H1 (cell line): ENCODE results near the gene PAX5. TPM values are rescaled to one million over a fixed set of nuclear protein-coding genes. Genes with fewer than 3 reads are reported as not detected.

ENCODE experiments used
- polyA plus RNA-seq, 7 experiments: library from polyadenylated mRNA; depleted of rRNA in 3 of 7; stranded (reverse) in 5 of 7; unstranded in 2 of 7; fragments of >200 nt in 5 of 7; fragments of 200-250 nt in 2 of 7; gene quantifications; 1 replicate in 5 of 7; 2 replicates in 1 of 7; 4 replicates in 1 of 7; pipeline versions ENCODE4 v1.2.1 to v1.2.3, GENCODE V29; 2011 to 2013; ENCODE audit warnings: missing spikeins in 2 of 7, mixed read lengths in 2 of 7
- total RNA-seq: library from RNA; stranded (reverse); fragmentation: NEBNext Ultra II Directional; extraction: Animal tissue kit (Norgen Biotek cat#: 25700); gene quantifications from 2 replicates; pipeline ENCODE4 v1.2.1, GENCODE V29; 2021
- TF ChIP-seq, protein P1 (sequence below): fragments of 300-600 bp; sonication (generic); IDR thresholded peaks from 2 replicates; pipeline ENCODE4 v1.7.1; 2012; ENCODE audit warnings: low read length, moderate library complexity, mild to moderate bottlenecking, inconsistent platforms; ENCODE audit not compliant: insufficient replicate concordance

The PAX5 gene
- total and polyA plus RNA-seq, 2 of the 8 experiments (the other 6 are each of a cell fraction or from before 2014, with no cell fraction given), result 0.29 to 0.43 TPM

GRCh38 chr9:37029776-37030610, 4.1 kb downstream of the PAX5 start (continued):
- TF ChIP-seq, protein P1, sequence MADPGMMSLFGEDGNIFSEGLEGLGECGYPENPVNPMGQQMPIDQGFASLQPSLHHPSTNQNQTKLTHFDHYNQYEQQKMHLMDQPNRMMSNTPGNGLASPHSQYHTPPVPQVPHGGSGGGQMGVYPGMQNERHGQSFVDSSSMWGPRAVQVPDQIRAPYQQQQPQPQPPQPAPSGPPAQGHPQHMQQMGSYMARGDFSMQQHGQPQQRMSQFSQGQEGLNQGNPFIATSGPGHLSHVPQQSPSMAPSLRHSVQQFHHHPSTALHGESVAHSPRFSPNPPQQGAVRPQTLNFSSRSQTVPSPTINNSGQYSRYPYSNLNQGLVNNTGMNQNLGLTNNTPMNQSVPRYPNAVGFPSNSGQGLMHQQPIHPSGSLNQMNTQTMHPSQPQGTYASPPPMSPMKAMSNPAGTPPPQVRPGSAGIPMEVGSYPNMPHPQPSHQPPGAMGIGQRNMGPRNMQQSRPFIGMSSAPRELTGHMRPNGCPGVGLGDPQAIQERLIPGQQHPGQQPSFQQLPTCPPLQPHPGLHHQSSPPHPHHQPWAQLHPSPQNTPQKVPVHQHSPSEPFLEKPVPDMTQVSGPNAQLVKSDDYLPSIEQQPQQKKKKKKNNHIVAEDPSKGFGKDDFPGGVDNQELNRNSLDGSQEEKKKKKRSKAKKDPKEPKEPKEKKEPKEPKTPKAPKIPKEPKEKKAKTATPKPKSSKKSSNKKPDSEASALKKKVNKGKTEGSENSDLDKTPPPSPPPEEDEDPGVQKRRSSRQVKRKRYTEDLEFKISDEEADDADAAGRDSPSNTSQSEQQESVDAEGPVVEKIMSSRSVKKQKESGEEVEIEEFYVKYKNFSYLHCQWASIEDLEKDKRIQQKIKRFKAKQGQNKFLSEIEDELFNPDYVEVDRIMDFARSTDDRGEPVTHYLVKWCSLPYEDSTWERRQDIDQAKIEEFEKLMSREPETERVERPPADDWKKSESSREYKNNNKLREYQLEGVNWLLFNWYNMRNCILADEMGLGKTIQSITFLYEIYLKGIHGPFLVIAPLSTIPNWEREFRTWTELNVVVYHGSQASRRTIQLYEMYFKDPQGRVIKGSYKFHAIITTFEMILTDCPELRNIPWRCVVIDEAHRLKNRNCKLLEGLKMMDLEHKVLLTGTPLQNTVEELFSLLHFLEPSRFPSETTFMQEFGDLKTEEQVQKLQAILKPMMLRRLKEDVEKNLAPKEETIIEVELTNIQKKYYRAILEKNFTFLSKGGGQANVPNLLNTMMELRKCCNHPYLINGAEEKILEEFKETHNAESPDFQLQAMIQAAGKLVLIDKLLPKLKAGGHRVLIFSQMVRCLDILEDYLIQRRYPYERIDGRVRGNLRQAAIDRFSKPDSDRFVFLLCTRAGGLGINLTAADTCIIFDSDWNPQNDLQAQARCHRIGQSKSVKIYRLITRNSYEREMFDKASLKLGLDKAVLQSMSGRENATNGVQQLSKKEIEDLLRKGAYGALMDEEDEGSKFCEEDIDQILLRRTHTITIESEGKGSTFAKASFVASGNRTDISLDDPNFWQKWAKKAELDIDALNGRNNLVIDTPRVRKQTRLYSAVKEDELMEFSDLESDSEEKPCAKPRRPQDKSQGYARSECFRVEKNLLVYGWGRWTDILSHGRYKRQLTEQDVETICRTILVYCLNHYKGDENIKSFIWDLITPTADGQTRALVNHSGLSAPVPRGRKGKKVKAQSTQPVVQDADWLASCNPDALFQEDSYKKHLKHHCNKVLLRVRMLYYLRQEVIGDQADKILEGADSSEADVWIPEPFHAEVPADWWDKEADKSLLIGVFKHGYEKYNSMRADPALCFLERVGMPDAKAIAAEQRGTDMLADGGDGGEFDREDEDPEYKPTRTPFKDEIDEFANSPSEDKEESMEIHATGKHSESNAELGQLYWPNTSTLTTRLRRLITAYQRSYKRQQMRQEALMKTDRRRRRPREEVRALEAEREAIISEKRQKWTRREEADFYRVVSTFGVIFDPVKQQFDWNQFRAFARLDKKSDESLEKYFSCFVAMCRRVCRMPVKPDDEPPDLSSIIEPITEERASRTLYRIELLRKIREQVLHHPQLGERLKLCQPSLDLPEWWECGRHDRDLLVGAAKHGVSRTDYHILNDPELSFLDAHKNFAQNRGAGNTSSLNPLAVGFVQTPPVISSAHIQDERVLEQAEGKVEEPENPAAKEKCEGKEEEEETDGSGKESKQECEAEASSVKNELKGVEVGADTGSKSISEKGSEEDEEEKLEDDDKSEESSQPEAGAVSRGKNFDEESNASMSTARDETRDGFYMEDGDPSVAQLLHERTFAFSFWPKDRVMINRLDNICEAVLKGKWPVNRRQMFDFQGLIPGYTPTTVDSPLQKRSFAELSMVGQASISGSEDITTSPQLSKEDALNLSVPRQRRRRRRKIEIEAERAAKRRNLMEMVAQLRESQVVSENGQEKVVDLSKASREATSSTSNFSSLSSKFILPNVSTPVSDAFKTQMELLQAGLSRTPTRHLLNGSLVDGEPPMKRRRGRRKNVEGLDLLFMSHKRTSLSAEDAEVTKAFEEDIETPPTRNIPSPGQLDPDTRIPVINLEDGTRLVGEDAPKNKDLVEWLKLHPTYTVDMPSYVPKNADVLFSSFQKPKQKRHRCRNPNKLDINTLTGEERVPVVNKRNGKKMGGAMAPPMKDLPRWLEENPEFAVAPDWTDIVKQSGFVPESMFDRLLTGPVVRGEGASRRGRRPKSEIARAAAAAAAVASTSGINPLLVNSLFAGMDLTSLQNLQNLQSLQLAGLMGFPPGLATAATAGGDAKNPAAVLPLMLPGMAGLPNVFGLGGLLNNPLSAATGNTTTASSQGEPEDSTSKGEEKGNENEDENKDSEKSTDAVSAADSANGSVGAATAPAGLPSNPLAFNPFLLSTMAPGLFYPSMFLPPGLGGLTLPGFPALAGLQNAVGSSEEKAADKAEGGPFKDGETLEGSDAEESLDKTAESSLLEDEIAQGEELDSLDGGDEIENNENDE, result no peak
